Measurements from ENCODE around the gene FAM171A1. TPM values are rescaled to one million over a fixed set of nuclear protein-coding genes. Genes with fewer than 3 reads are reported as not detected.

The FAM171A1 gene
- total and polyA plus RNA-seq, 2 donors: 4.2 to 5.4 TPM

GRCh38 chr10:15238555-15239335 is 132.3 kb downstream of the FAM171A1 start:
- Histone ChIP-seq H3K4me1 (ENCODE audit: control insufficient read depth in 2 of 2, insufficient read depth in 2 of 2, low read length in 2 of 2) (no peaks in the 10 kb centered on the region), H3K27me3 (ENCODE audit: control insufficient read depth in 2 of 2, insufficient read depth in 1 of 2, low read length in 1 of 2) (no peaks in the 10 kb centered on the region), H3K36me3 (ENCODE audit: control insufficient read depth in 2 of 2, insufficient read depth in 2 of 2, low read length in 1 of 2) (no peaks in the 10 kb centered on the region), H3K9me3 (ENCODE audit: control insufficient read depth in 2 of 2, insufficient read depth in 1 of 2, low read length in 1 of 2) (peaks cover 0 to 2% of the 10 kb centered on the region in 2 donors), H3K4me3 (ENCODE audit: low read length in 2 of 2) (no peak overlapping the region), H3K27ac (ENCODE audit: low read depth in 1 of 2, low read length in 1 of 2) (no peak overlapping the region)
- DNase-seq (ENCODE audit: low read depth in 6 of 9, low spot score in 9 of 9): peak in 2 of 9 donors; percentile 21 to 56
- WGBS: 73% methylated on average over 12 of the region's 12 CpGs

- H3K27me3 ChIP-seq (ENCODE audit: control insufficient read depth in 2 of 2, insufficient read depth in 1 of 2, low read length in 1 of 2): no peaks in the 10 kb centered on the region
- H3K9me3 ChIP-seq (ENCODE audit: control insufficient read depth in 2 of 2, insufficient read depth in 1 of 2, low read length in 1 of 2): peaks cover 0 to 1% of the 10 kb centered on the region in 2 donors
- no peaks in the 10 kb centered on the region for H3K36me3 ChIP-seq (ENCODE audit: control insufficient read depth in 2 of 2, insufficient read depth in 2 of 2, low read length in 1 of 2)
- WGBS: 96% methylated on average over 5 of the region's 5 CpGs
- H3K27ac ChIP-seq (ENCODE audit: low read depth in 1 of 2, low read length in 1 of 2): no peak overlapping the region
- no peak overlapping the region for H3K4me3 ChIP-seq (ENCODE audit: low read length in 2 of 2)
- H3K4me1 ChIP-seq (ENCODE audit: control insufficient read depth in 2 of 2, insufficient read depth in 2 of 2, low read length in 2 of 2): no peaks in the 10 kb centered on the region
- no peak for DNase-seq (ENCODE audit: low read depth in 6 of 9, low spot score in 9 of 9)
Measured at GRCh38 chr10:15237351-15237750, 133.7 kb downstream of the FAM171A1 start.

GRCh38 chr10:15236340-15236739 is 134.7 kb downstream of the FAM171A1 start:
- H3K9me3 ChIP-seq (ENCODE audit: control insufficient read depth in 2 of 2, insufficient read depth in 1 of 2, low read length in 1 of 2): no peaks in the 10 kb centered on the region
- H3K27ac ChIP-seq (ENCODE audit: low read depth in 1 of 2, low read length in 1 of 2): no peak overlapping the region
- 97% methylated on average over 9 of the region's 9 CpGs for WGBS
- H3K4me3 ChIP-seq (ENCODE audit: low read length in 2 of 2): no peak overlapping the region
- H3K27me3 ChIP-seq (ENCODE audit: control insufficient read depth in 2 of 2, insufficient read depth in 1 of 2, low read length in 1 of 2): no peaks in the 10 kb centered on the region
- H3K36me3 ChIP-seq (ENCODE audit: control insufficient read depth in 2 of 2, insufficient read depth in 2 of 2, low read length in 1 of 2): no peaks in the 10 kb centered on the region
- no peak for DNase-seq (ENCODE audit: low read depth in 6 of 9, low spot score in 9 of 9)
- no peaks in the 10 kb centered on the region for H3K4me1 ChIP-seq (ENCODE audit: control insufficient read depth in 2 of 2, insufficient read depth in 2 of 2, low read length in 2 of 2)

GRCh38 chr10:15232279-15232678 is 138.8 kb downstream of the FAM171A1 start:
- Histone ChIP-seq H3K9me3 (ENCODE audit: control insufficient read depth in 2 of 2, insufficient read depth in 1 of 2, low read length in 1 of 2) (no peaks in the 10 kb centered on the region), H3K27ac (ENCODE audit: low read depth in 1 of 2, low read length in 1 of 2) (no peak overlapping the region), H3K4me1 (ENCODE audit: control insufficient read depth in 2 of 2, insufficient read depth in 2 of 2, low read length in 2 of 2) (no peaks in the 10 kb centered on the region), H3K27me3 (ENCODE audit: control insufficient read depth in 2 of 2, insufficient read depth in 1 of 2, low read length in 1 of 2) (no peaks in the 10 kb centered on the region), H3K36me3 (ENCODE audit: control insufficient read depth in 2 of 2, insufficient read depth in 2 of 2, low read length in 1 of 2) (no peaks in the 10 kb centered on the region), H3K4me3 (ENCODE audit: low read length in 2 of 2) (no peak overlapping the region)
- DNase-seq (ENCODE audit: low read depth in 6 of 9, low spot score in 9 of 9): no peak
- WGBS: 93% methylated on average over 8 of the region's 8 CpGs

- no peak overlapping the region for H3K27ac ChIP-seq (ENCODE audit: low read depth in 1 of 2, low read length in 1 of 2)
- no peaks in the 10 kb centered on the region for H3K4me1 ChIP-seq (ENCODE audit: control insufficient read depth in 2 of 2, insufficient read depth in 2 of 2, low read length in 2 of 2)
- H3K4me3 ChIP-seq (ENCODE audit: low read length in 2 of 2): no peak overlapping the region
- H3K36me3 ChIP-seq (ENCODE audit: control insufficient read depth in 2 of 2, insufficient read depth in 2 of 2, low read length in 1 of 2): no peaks in the 10 kb centered on the region
- no peaks in the 10 kb centered on the region for H3K27me3 ChIP-seq (ENCODE audit: control insufficient read depth in 2 of 2, insufficient read depth in 1 of 2, low read length in 1 of 2)
- DNase-seq (ENCODE audit: low read depth in 6 of 9, low spot score in 9 of 9): no peak
- H3K9me3 ChIP-seq (ENCODE audit: control insufficient read depth in 2 of 2, insufficient read depth in 1 of 2, low read length in 1 of 2): no peaks in the 10 kb centered on the region
- WGBS: 96% methylated on average over 11 of the region's 11 CpGs
Measured at GRCh38 chr10:15231426-15231825, 139.7 kb downstream of the FAM171A1 start.

GRCh38 chr10:15230257-15230656 is 140.8 kb downstream of the FAM171A1 start:
- no peak for DNase-seq (ENCODE audit: low read depth in 6 of 9, low spot score in 9 of 9)
- Histone ChIP-seq H3K36me3 (ENCODE audit: control insufficient read depth in 2 of 2, insufficient read depth in 2 of 2, low read length in 1 of 2) (no peaks in the 10 kb centered on the region), H3K4me3 (ENCODE audit: low read length in 2 of 2) (no peak overlapping the region), H3K9me3 (ENCODE audit: control insufficient read depth in 2 of 2, insufficient read depth in 1 of 2, low read length in 1 of 2) (no peaks in the 10 kb centered on the region), H3K4me1 (ENCODE audit: control insufficient read depth in 2 of 2, insufficient read depth in 2 of 2, low read length in 2 of 2) (no peaks in the 10 kb centered on the region), H3K27me3 (ENCODE audit: control insufficient read depth in 2 of 2, insufficient read depth in 1 of 2, low read length in 1 of 2) (no peaks in the 10 kb centered on the region), H3K27ac (ENCODE audit: low read depth in 1 of 2, low read length in 1 of 2) (no peak overlapping the region)
- WGBS: 94% methylated on average over 3 of the region's 3 CpGs

GRCh38 chr10:15229268-15229667 is 141.8 kb downstream of the FAM171A1 start:
- no peaks in the 10 kb centered on the region for H3K36me3 ChIP-seq (ENCODE audit: control insufficient read depth in 2 of 2, insufficient read depth in 2 of 2, low read length in 1 of 2)
- H3K27me3 ChIP-seq (ENCODE audit: control insufficient read depth in 2 of 2, insufficient read depth in 1 of 2, low read length in 1 of 2): no peaks in the 10 kb centered on the region
- no peak overlapping the region for H3K27ac ChIP-seq (ENCODE audit: low read depth in 1 of 2, low read length in 1 of 2)
- no peak for DNase-seq (ENCODE audit: low read depth in 6 of 9, low spot score in 9 of 9)
- no peak overlapping the region for H3K4me3 ChIP-seq (ENCODE audit: low read length in 2 of 2)
- no peaks in the 10 kb centered on the region for H3K4me1 ChIP-seq (ENCODE audit: control insufficient read depth in 2 of 2, insufficient read depth in 2 of 2, low read length in 2 of 2)
- WGBS: 94% methylated on average over 4 of the region's 4 CpGs
- peaks cover 0 to 8% of the 10 kb centered on the region in 2 donors for H3K9me3 ChIP-seq (ENCODE audit: control insufficient read depth in 2 of 2, insufficient read depth in 1 of 2, low read length in 1 of 2)

GRCh38 chr10:15228426-15228825 is 142.7 kb downstream of the FAM171A1 start:
- Histone ChIP-seq H3K27me3 (ENCODE audit: control insufficient read depth in 2 of 2, insufficient read depth in 1 of 2, low read length in 1 of 2) (no peaks in the 10 kb centered on the region), H3K9me3 (ENCODE audit: control insufficient read depth in 2 of 2, insufficient read depth in 1 of 2, low read length in 1 of 2) (peaks cover 0 to 13% of the 10 kb centered on the region in 2 donors), H3K4me3 (ENCODE audit: low read length in 2 of 2) (no peak overlapping the region), H3K27ac (ENCODE audit: low read depth in 1 of 2, low read length in 1 of 2) (no peak overlapping the region), H3K4me1 (ENCODE audit: control insufficient read depth in 2 of 2, insufficient read depth in 2 of 2, low read length in 2 of 2) (no peaks in the 10 kb centered on the region), H3K36me3 (ENCODE audit: control insufficient read depth in 2 of 2, insufficient read depth in 2 of 2, low read length in 1 of 2) (no peaks in the 10 kb centered on the region)
- DNase-seq (ENCODE audit: low read depth in 6 of 9, low spot score in 9 of 9): no peak
- WGBS: 97% methylated on average over 8 of the region's 8 CpGs

GRCh38 chr10:15227611-15228372 is 143.3 kb downstream of the FAM171A1 start:
- Histone ChIP-seq H3K4me3 (ENCODE audit: low read length in 2 of 2) (no peak overlapping the region), H3K27ac (ENCODE audit: low read depth in 1 of 2, low read length in 1 of 2) (no peak overlapping the region), H3K36me3 (ENCODE audit: control insufficient read depth in 2 of 2, insufficient read depth in 2 of 2, low read length in 1 of 2) (no peaks in the 10 kb centered on the region), H3K27me3 (ENCODE audit: control insufficient read depth in 2 of 2, insufficient read depth in 1 of 2, low read length in 1 of 2) (no peaks in the 10 kb centered on the region), H3K9me3 (ENCODE audit: control insufficient read depth in 2 of 2, insufficient read depth in 1 of 2, low read length in 1 of 2) (peaks cover 0 to 13% of the 10 kb centered on the region in 2 donors), H3K4me1 (ENCODE audit: control insufficient read depth in 2 of 2, insufficient read depth in 2 of 2, low read length in 2 of 2) (no peaks in the 10 kb centered on the region)
- 95% methylated on average over 5 of the region's 5 CpGs for WGBS
- no peak for DNase-seq (ENCODE audit: low read depth in 6 of 9, low spot score in 9 of 9)

Data from thymus (tissue), 11 donors.